ENCODE measurements around the gene MBNL1. TPM values are rescaled to one million over a fixed set of nuclear protein-coding genes. Genes with fewer than 3 reads are reported as not detected.

The MBNL1 gene
- total RNA-seq, 2 donors from 2014 or later = 299 to 323 TPM

- peaks cover 3 to 17% of the 10 kb centered on the region in 2 donors for H3K36me3 Mint-ChIP-seq (ENCODE audit: insufficient read depth in 2 of 2)
- no peak for DNase-seq
- no peak for ATAC-seq (replicated peaks in 1 of 2)
- H3K9me3 Mint-ChIP-seq = no peaks in the 10 kb centered on the region
- H3K27me3 Mint-ChIP-seq (ENCODE audit: low read depth) = no peaks in the 10 kb centered on the region
- peaks cover 94% of the 10 kb centered on the region for H3K4me1 Mint-ChIP-seq (ENCODE audit: low read depth)
- H3K4me3 Mint-ChIP-seq = peak overlapping the region in 1 of 2 donors; percentile 60
- peak overlapping the region; percentile 88 for H3K27ac Mint-ChIP-seq
These were observed 52.6 kb downstream of the MBNL1 start for GRCh38 chr3:152321200-152321954.

DNA sequence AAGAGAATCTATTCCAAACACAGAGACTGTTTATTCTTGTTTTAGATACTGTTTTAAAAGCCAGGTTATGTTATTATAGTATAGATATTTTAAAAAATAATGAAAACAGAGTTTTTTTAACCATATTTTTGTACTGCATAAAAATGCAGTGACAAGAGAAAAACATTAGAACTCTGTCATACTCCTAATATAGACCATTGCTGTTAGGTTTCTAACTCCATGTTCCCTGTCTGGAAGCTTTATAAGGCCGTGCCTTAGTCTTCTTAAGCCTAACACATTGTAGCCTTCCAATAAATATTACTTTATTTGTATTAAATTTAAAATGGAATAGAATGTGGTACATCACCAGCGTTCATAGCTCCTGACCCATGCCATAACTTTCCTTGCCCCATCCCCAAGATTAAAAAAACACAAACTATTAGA lies 53.2 kb downstream of the MBNL1 start:
- DNase-seq = no peak
- no peaks in the 10 kb centered on the region for H3K9me3 Mint-ChIP-seq
- H3K36me3 Mint-ChIP-seq (ENCODE audit: insufficient read depth in 2 of 2) = peaks cover 4 to 18% of the 10 kb centered on the region in 2 donors
- H3K4me3 Mint-ChIP-seq = peak overlapping the region; percentile 25 to 72
- peaks cover 94% of the 10 kb centered on the region for H3K4me1 Mint-ChIP-seq (ENCODE audit: low read depth)
- H3K27ac Mint-ChIP-seq = peak overlapping the region; percentile 89
- ATAC-seq (replicated peaks in 1 of 2) = no peak
- H3K27me3 Mint-ChIP-seq (ENCODE audit: low read depth) = no peaks in the 10 kb centered on the region

- no peak for DNase-seq
- Mint-ChIP-seq H3K36me3 (ENCODE audit: insufficient read depth in 2 of 2) (peaks cover 7 to 22% of the 10 kb centered on the region in 2 donors), H3K9me3 (no peaks in the 10 kb centered on the region), H3K4me3 (peak overlapping the region; percentile 37 to 72), H3K4me1 (ENCODE audit: low read depth) (peaks cover 92% of the 10 kb centered on the region), H3K27ac (peak overlapping the region; percentile 89), H3K27me3 (ENCODE audit: low read depth) (no peaks in the 10 kb centered on the region)
- no peak for ATAC-seq (replicated peaks in 1 of 2)
These were observed 54.0 kb downstream of the MBNL1 start for GRCh38 chr3:152322756-152323155.

DNA sequence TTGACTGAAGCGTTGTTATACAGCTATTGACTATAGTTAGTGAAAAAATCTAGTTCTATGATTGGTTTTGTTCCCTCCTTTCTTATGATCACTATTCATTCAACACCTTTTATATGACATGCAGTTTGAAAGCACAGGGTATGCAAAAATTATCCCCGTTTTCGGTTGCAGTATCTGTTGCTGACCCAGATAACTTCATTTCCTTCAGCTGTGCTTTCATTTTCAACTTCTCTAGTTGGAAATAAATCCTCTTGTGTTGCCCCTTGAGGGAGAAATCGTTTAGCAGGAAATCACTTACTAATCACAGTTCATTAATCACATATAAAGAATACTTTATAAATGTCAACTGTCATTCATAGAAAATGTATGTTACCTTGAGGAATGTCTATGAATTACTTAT lies 55.1 kb downstream of the MBNL1 start:
- DNase-seq (no peak), ATAC-seq (replicated peaks in 1 of 2) (peak; percentile 65 to 72)
- peaks cover 93% of the 10 kb centered on the region for H3K4me1 Mint-ChIP-seq (ENCODE audit: low read depth)
- peaks cover 7 to 23% of the 10 kb centered on the region in 2 donors for H3K36me3 Mint-ChIP-seq (ENCODE audit: insufficient read depth in 2 of 2)
- peak overlapping the region; percentile 92 for H3K27ac Mint-ChIP-seq
- H3K4me3 Mint-ChIP-seq = peak overlapping the region; percentile 35 to 73
- peaks cover 0 to 2% of the 10 kb centered on the region in 2 donors for H3K9me3 Mint-ChIP-seq
- H3K27me3 Mint-ChIP-seq (ENCODE audit: low read depth) = no peaks in the 10 kb centered on the region

DNA sequence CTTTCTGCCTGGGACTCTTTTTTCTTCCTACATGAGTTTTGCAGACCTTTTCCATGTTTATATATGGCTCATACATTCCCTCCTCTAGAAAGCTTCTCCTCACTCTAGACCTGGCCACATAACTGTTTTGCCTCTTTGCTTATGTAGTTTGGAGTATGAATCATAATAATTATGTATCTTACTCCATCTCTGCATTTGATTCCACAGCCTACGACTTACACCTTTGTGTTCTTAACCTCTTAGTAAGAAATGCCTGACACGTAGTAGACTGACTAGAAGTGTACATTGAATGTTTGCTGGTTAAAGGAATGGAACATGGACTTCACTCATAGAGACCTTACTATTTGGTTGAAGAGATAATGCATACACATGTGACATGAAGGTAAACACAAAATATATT lies 56.4 kb downstream of the MBNL1 start:
- Mint-ChIP-seq H3K27ac (peak overlapping the region; percentile 56), H3K27me3 (ENCODE audit: low read depth) (no peaks in the 10 kb centered on the region), H3K4me1 (ENCODE audit: low read depth) (peaks cover 87% of the 10 kb centered on the region), H3K9me3 (peaks cover 0 to 2% of the 10 kb centered on the region in 2 donors), H3K4me3 (peak overlapping the region; percentile 29 to 64), H3K36me3 (ENCODE audit: insufficient read depth in 2 of 2) (peaks cover 7 to 21% of the 10 kb centered on the region in 2 donors)
- ATAC-seq (replicated peaks in 1 of 2) = peak; percentile 61 to 70
- no peak for DNase-seq

- DNase-seq = no peak
- peaks cover 87% of the 10 kb centered on the region for H3K4me1 Mint-ChIP-seq (ENCODE audit: low read depth)
- H3K4me3 Mint-ChIP-seq = peak overlapping the region in 1 of 2 donors; percentile 51
- peaks cover 0 to 2% of the 10 kb centered on the region in 2 donors for H3K9me3 Mint-ChIP-seq
- H3K27me3 Mint-ChIP-seq (ENCODE audit: low read depth) = no peaks in the 10 kb centered on the region
- peaks cover 9 to 27% of the 10 kb centered on the region in 2 donors for H3K36me3 Mint-ChIP-seq (ENCODE audit: insufficient read depth in 2 of 2)
- ATAC-seq (replicated peaks in 1 of 2) = no peak
- H3K27ac Mint-ChIP-seq = peak overlapping the region; percentile 90
These were observed 58.5 kb downstream of the MBNL1 start for GRCh38 chr3:152327203-152327602.

DNA sequence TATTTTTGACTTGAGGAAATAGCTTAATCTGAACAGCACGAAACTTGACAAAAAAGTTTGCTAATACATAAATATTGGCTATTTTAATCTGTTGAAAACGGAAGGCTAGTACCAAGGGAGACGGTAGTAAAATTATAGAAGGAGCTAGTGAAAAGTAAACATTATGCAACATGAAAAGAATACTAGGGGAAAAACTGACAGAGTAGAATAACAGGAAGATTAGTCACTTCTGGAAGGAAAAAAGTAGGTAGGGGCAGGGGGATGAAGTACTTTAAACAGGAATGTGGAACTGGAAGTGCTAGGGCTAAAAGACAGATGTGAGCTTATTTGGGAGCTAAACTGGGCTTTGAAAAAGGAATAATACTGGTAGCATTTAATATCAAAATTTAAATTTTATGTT lies 60.1 kb downstream of the MBNL1 start:
- DNase-seq (no peak), ATAC-seq (replicated peaks in 1 of 2) (no peak)
- Mint-ChIP-seq H3K4me3 (peak overlapping the region; percentile 26 to 37), H3K27me3 (ENCODE audit: low read depth) (no peaks in the 10 kb centered on the region), H3K27ac (peak overlapping the region; percentile 84), H3K4me1 (ENCODE audit: low read depth) (peaks cover 91% of the 10 kb centered on the region), H3K9me3 (peaks cover 0 to 2% of the 10 kb centered on the region in 2 donors), H3K36me3 (ENCODE audit: insufficient read depth in 2 of 2) (peaks cover 9 to 27% of the 10 kb centered on the region in 2 donors)

GRCh38 chr3:152330559-152330958 lies 61.8 kb downstream of the MBNL1 start:
- Mint-ChIP-seq H3K27ac (peak overlapping the region; percentile 6), H3K27me3 (ENCODE audit: low read depth) (no peaks in the 10 kb centered on the region), H3K4me1 (ENCODE audit: low read depth) (peaks cover 92% of the 10 kb centered on the region), H3K36me3 (ENCODE audit: insufficient read depth in 2 of 2) (peaks cover 6 to 23% of the 10 kb centered on the region in 2 donors), H3K9me3 (peaks cover 0 to 2% of the 10 kb centered on the region in 2 donors), H3K4me3 (peak overlapping the region in 1 of 2 donors; percentile 29)
- DNase-seq (no peak), ATAC-seq (replicated peaks in 1 of 2) (no peak)

DNA sequence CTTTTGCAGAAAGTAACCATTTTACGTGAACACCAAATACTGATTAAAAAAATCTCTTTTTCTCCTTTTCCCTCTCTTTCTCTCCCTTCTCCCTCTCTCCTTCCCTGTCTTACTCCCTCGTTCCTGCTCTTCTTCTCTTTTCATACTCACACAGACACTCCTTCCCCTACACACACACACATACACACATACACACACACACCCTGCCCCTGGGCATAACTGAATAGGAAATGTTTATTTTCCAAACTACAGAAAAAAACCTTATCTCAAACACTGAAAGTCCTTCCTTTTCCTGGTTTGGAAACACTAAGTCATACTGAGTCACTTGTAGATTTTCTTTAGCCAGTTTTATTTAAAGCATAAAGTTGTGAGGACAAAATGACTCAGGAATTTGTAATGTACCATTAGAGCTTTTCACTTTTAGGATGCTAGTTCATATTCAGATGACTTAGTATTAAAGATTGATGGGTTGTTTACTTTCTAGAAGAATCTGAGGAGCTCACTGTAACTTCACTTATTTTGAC lies 62.4 kb downstream of the MBNL1 start:
- peaks cover 92% of the 10 kb centered on the region for H3K4me1 Mint-ChIP-seq (ENCODE audit: low read depth)
- no peaks in the 10 kb centered on the region for H3K27me3 Mint-ChIP-seq (ENCODE audit: low read depth)
- peak overlapping the region; percentile 87 for H3K27ac Mint-ChIP-seq
- DNase-seq (no peak), ATAC-seq (replicated peaks in 1 of 2) (peak; percentile 51 to 66)
- peaks cover 6 to 18% of the 10 kb centered on the region in 2 donors for H3K36me3 Mint-ChIP-seq (ENCODE audit: insufficient read depth in 2 of 2)
- H3K9me3 Mint-ChIP-seq = peaks cover 0 to 2% of the 10 kb centered on the region in 2 donors
- peak overlapping the region; percentile 44 to 74 for H3K4me3 Mint-ChIP-seq

GRCh38 chr3:152331998-152332397 lies 63.3 kb downstream of the MBNL1 start:
- H3K9me3 Mint-ChIP-seq = peaks cover 0 to 2% of the 10 kb centered on the region in 2 donors
- H3K36me3 Mint-ChIP-seq (ENCODE audit: insufficient read depth in 2 of 2) = peaks cover 5 to 13% of the 10 kb centered on the region in 2 donors
- peak overlapping the region; percentile 40 to 74 for H3K4me3 Mint-ChIP-seq
- H3K27ac Mint-ChIP-seq = peak overlapping the region; percentile 87
- H3K4me1 Mint-ChIP-seq (ENCODE audit: low read depth) = peaks cover 88% of the 10 kb centered on the region
- ATAC-seq (replicated peaks in 1 of 2) (no peak), DNase-seq (no peak)
- H3K27me3 Mint-ChIP-seq (ENCODE audit: low read depth) = no peaks in the 10 kb centered on the region

DNA sequence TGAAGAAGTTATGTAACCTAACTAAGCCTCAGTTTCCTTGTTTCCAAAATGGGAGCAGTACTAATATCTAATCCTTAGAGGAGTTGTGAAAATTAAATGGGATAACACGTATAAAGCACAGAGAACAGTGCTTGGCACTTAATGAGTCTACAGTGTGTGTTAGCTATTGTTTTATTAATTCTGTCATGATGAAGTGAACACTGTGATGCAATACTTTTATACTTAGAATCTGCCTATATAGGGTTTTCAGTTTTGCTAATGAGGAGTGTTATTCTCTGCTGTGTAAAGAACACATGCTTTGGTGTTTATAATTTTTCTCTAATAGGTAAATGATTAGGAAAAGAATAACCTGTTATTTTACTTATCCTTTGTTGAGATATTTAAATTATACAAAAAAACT lies 65.2 kb downstream of the MBNL1 start:
- Mint-ChIP-seq H3K36me3 (ENCODE audit: insufficient read depth in 2 of 2) (peaks cover 6 to 14% of the 10 kb centered on the region in 2 donors), H3K27me3 (ENCODE audit: low read depth) (no peaks in the 10 kb centered on the region), H3K4me3 (peak overlapping the region; percentile 53 to 76), H3K27ac (peak overlapping the region; percentile 97), H3K9me3 (no peaks in the 10 kb centered on the region), H3K4me1 (ENCODE audit: low read depth) (peaks cover 88% of the 10 kb centered on the region)
- DNase-seq (no peak), ATAC-seq (replicated peaks in 1 of 2) (no peak)

DNA sequence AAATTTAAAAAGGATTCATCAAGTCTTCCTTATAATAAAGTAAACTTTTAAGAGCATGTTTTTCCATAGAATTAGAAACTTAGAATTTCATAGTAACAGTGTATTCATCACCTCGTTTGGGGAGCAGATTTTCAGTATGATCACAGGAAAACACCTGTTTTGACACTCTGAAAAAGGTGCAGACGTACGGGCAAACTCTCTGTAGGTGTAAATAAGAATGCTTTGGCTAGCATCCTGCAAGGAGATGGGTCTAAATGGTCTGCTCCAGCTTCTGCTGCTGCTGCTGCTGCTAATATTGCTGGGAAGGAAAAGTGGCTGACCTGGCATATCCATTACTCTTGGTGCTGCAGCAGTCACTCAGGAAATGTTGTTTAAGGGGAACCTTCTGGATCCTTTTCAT lies 66.0 kb downstream of the MBNL1 start:
- H3K4me1 Mint-ChIP-seq (ENCODE audit: low read depth) = peaks cover 92% of the 10 kb centered on the region
- peak overlapping the region; percentile 97 for H3K27ac Mint-ChIP-seq

GRCh38 chr3:152335273-152335672 lies 66.5 kb downstream of the MBNL1 start:
- H3K4me1 Mint-ChIP-seq (ENCODE audit: low read depth) = peaks cover 94% of the 10 kb centered on the region
- H3K9me3 Mint-ChIP-seq = no peaks in the 10 kb centered on the region
- no peaks in the 10 kb centered on the region for H3K27me3 Mint-ChIP-seq (ENCODE audit: low read depth)
- peak; percentile 30 to 49 for ATAC-seq (replicated peaks in 1 of 2)
- DNase-seq = no peak
- H3K4me3 Mint-ChIP-seq = peak overlapping the region; percentile 23 to 76
- peak overlapping the region; percentile 97 for H3K27ac Mint-ChIP-seq
- H3K36me3 Mint-ChIP-seq (ENCODE audit: insufficient read depth in 2 of 2) = peaks cover 6 to 18% of the 10 kb centered on the region in 2 donors

More for the DNA sequence above, 66.0 kb downstream of the MBNL1 start:
- ATAC-seq (replicated peaks in 1 of 2) (peak in 1 of 2 donors; percentile 23), DNase-seq (no peak)
- H3K9me3 Mint-ChIP-seq = no peaks in the 10 kb centered on the region
- H3K36me3 Mint-ChIP-seq (ENCODE audit: insufficient read depth in 2 of 2) = peaks cover 6 to 15% of the 10 kb centered on the region in 2 donors
- no peaks in the 10 kb centered on the region for H3K27me3 Mint-ChIP-seq (ENCODE audit: low read depth)
- H3K4me3 Mint-ChIP-seq = peak overlapping the region; percentile 23 to 76
